ENCODE results near the gene STAB2.

The STAB2 gene

DNA sequence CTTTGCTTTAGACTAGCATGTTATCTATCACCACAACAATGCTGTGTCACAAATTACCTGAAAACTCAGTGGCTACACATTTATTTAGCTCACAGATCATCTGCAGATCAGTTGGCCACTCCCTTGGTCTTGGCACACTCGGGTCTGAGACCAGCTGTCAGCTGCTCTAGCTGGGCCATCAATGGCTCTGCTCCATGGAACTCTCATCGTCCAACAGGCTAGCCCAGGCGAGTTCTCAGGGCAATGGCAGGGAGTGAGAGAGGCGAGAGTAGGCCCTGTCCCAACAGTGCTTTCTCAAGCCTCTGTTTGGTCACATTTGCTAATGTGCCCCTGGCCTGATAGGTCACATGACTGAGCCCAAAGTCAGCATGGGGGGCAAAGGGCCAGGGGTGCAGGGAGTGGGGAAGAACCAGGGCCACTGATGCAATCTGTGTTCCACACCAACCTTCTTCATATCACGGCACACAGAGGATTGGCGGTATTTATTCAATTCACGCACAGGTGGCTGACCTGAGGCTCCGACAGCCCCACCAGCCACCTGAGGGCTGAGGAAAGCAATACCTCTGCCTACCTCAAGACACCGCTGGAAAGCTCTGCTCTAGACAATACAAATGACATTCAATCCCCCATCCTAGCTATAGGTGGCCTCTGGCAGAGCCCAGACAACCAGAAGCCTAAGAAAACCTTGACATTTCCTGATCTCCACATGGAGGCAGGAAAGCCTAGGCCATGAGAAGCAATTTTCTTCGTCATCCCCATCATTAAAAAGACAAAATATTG is 171.4 kb downstream of the STAB2 start:
- H3K9ac ChIP-seq (ENCODE audit: low read length in 2 of 2) = no peak overlapping the region
- no peak overlapping the region for H3K4me3 ChIP-seq (ENCODE audit: low read length in 2 of 2)
- no peaks in the 10 kb centered on the region for H3K27me3 ChIP-seq (ENCODE audit: control insufficient read depth in 1 of 2, insufficient read depth in 2 of 2, low read length in 2 of 2)
- no peak overlapping the region for H3K27ac ChIP-seq (ENCODE audit: low read length)
- no peaks in the 10 kb centered on the region for H3K9me3 ChIP-seq (ENCODE audit: control insufficient read depth in 2 of 2, low read length in 2 of 2)
- H3K4me1 ChIP-seq (ENCODE audit: control insufficient read depth, insufficient read depth, low read length) = no peaks in the 10 kb centered on the region
- H3K36me3 ChIP-seq (ENCODE audit: control insufficient read depth in 2 of 2, insufficient read depth in 2 of 2, low read length in 2 of 2) = peaks cover 24 to 42% of the 10 kb centered on the region in 2 donors

DNA sequence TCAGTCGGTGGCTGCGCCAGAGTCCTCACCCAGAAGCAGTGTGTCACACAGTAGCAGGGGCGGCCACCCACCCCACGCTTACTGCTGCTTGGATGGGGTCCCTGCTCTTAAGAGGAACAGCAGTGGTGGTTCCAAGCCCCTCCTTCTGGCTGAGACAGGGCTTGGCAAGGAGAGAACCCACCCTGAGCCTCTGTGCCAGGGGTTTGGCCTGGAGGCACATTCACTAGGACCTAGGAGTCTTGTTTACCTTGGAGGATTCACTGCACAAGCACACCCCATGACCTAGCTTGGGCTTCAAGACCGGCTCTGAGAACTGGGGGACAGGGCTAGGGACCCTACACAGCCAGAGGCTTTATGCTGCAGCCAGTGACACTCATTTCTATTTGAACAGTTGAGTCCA is 175.4 kb downstream of the STAB2 start:
- Histone ChIP-seq H3K9ac (ENCODE audit: low read length in 2 of 2) (no peak overlapping the region), H3K9me3 (ENCODE audit: control insufficient read depth in 2 of 2, low read length in 2 of 2) (no peaks in the 10 kb centered on the region), H3K27me3 (ENCODE audit: control insufficient read depth in 1 of 2, insufficient read depth in 2 of 2, low read length in 2 of 2) (no peaks in the 10 kb centered on the region), H3K4me3 (ENCODE audit: low read length in 2 of 2) (no peak overlapping the region), H3K27ac (ENCODE audit: low read length) (no peak overlapping the region), H3K4me1 (ENCODE audit: control insufficient read depth, insufficient read depth, low read length) (no peaks in the 10 kb centered on the region), H3K36me3 (ENCODE audit: control insufficient read depth in 2 of 2, insufficient read depth in 2 of 2, low read length in 2 of 2) (peaks cover 42 to 58% of the 10 kb centered on the region in 2 donors)

DNA sequence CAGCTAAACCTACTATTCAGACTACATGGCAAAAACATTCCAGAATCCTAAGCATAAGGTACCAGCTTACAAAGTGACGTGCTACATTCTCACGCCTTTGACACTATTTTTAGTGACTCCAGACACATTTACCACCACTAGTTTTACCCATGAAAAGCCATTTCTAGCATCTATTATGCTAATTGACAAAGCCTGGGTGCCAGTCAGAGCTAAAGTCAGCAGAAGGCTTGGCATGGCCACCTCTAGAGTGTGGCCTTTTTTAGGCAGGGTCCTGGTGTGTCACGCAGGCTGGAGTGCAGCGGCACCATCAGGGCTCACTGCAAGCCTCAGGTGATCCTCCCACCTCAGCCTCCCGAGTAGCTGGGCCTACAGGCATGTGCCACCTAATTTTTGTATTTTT is 178.2 kb downstream of the STAB2 start:
- no peak overlapping the region for H3K4me3 ChIP-seq (ENCODE audit: low read length in 2 of 2)
- H3K36me3 ChIP-seq (ENCODE audit: control insufficient read depth in 2 of 2, insufficient read depth in 2 of 2, low read length in 2 of 2) = peaks cover 55 to 59% of the 10 kb centered on the region in 2 donors
- H3K9me3 ChIP-seq (ENCODE audit: control insufficient read depth in 2 of 2, low read length in 2 of 2) = no peaks in the 10 kb centered on the region

DNA sequence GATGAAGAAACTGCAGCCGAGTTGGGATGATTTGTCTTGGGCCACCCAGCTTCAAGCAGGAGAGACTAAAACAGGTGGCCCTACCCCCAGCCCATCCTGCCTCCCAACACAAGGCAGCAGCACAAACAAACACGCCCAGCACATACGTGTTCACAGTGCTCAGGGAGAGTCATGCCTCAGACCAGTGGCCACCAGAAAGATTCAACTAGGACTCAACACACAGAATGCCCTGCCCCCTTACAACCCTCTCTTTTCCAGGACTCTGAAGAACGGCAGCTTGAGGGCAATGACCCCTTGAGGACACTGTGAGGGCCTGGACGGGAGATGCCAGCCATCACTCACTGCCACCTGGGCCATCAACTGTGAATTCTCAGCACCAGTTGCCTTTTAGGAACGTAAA is 179.0 kb downstream of the STAB2 start:
- Histone ChIP-seq H3K9ac (ENCODE audit: low read length in 2 of 2) (no peak overlapping the region), H3K27ac (ENCODE audit: low read length) (no peak overlapping the region), H3K4me1 (ENCODE audit: control insufficient read depth, insufficient read depth, low read length) (no peaks in the 10 kb centered on the region), H3K9me3 (ENCODE audit: control insufficient read depth in 2 of 2, low read length in 2 of 2) (no peaks in the 10 kb centered on the region), H3K4me3 (ENCODE audit: low read length in 2 of 2) (no peak overlapping the region), H3K36me3 (ENCODE audit: control insufficient read depth in 2 of 2, insufficient read depth in 2 of 2, low read length in 2 of 2) (peaks cover 57 to 61% of the 10 kb centered on the region in 2 donors), H3K27me3 (ENCODE audit: control insufficient read depth in 1 of 2, insufficient read depth in 2 of 2, low read length in 2 of 2) (no peaks in the 10 kb centered on the region)

More for the DNA sequence above, 178.2 kb downstream of the STAB2 start:
- Histone ChIP-seq H3K9ac (ENCODE audit: low read length in 2 of 2) (no peak overlapping the region), H3K4me1 (ENCODE audit: control insufficient read depth, insufficient read depth, low read length) (no peaks in the 10 kb centered on the region), H3K27me3 (ENCODE audit: control insufficient read depth in 1 of 2, insufficient read depth in 2 of 2, low read length in 2 of 2) (no peaks in the 10 kb centered on the region), H3K27ac (ENCODE audit: low read length) (no peak overlapping the region)

DNA sequence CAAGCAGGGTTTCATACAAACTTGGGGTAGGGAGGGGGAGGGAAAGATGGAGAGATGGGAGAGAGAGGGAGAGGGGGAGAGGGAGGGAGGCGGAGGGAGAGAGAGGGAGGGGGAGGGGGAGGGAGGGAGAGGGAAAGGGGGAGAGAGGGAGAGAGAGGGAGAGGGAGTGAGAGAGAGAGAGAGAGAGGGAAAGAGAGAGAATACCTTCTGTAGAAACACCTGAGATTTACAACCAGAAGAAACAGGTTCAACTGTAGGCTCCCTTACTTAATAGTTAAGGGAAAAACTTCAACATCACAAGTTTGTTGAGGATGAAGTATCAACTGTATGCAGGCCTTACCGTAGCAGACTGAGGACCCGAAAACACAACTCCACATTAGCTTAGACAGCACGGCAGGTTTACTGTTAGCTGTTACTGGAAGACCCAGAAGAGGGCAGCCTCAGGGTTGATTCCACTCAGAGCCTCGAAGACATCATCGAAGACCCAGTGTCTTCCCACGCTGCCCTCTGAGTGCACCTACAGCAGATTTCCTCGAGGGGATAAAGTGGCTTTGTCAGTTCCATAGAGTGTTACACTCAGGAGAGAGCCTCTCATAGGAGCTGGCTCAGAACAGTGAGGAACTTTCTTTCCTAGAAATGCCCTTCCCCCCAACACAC is 181.5 kb downstream of the STAB2 start:
- H3K9ac ChIP-seq (ENCODE audit: low read length in 2 of 2) = no peak overlapping the region
- H3K36me3 ChIP-seq (ENCODE audit: control insufficient read depth in 2 of 2, insufficient read depth in 2 of 2, low read length in 2 of 2) = peaks cover 41 to 44% of the 10 kb centered on the region in 2 donors
- peaks cover 19% of the 10 kb centered on the region for H3K4me1 ChIP-seq (ENCODE audit: control insufficient read depth, insufficient read depth, low read length)
- H3K4me3 ChIP-seq (ENCODE audit: low read length in 2 of 2) = no peak overlapping the region
- no peaks in the 10 kb centered on the region for H3K27me3 ChIP-seq (ENCODE audit: control insufficient read depth in 1 of 2, insufficient read depth in 2 of 2, low read length in 2 of 2)
- H3K27ac ChIP-seq (ENCODE audit: low read length) = no peak overlapping the region
- no peaks in the 10 kb centered on the region for H3K9me3 ChIP-seq (ENCODE audit: control insufficient read depth in 2 of 2, low read length in 2 of 2)

DNA sequence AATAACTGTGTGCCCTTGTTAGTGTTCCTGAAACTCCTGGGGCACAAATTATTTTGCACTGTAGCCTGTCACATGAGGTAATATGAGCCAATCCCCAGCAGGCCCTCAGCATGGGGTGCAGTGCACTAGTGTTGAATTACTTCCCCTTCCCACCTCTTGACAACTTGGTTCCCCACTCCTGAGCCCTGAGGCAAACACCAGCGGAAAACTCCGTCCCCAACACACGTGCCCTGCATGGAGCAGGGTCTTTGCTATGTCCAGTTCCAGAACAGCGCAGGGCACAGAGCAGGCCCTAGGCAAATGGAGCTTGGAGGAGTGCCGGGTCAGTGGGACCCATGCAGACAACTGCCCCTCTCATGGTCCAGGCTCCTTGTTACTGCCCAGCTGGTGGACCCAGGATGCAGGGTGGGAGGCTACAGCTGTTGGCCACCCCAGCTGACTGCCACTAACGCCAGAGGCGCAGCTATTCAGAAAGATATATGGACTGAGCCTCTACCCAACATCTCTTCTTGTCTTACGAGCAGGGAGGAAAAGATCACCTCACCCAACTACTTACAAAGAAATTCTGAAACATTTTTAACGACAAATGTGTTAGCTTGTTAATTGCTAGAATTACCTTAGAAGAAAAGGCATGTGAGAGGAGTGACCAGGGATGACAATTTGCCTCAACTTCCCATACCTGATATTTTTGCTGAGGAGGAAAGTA is 182.3 kb downstream of the STAB2 start:
- H3K27ac ChIP-seq (ENCODE audit: low read length) = no peak overlapping the region
- no peak overlapping the region for H3K9ac ChIP-seq (ENCODE audit: low read length in 2 of 2)
- no peaks in the 10 kb centered on the region for H3K27me3 ChIP-seq (ENCODE audit: control insufficient read depth in 1 of 2, insufficient read depth in 2 of 2, low read length in 2 of 2)
- H3K9me3 ChIP-seq (ENCODE audit: control insufficient read depth in 2 of 2, low read length in 2 of 2) = no peaks in the 10 kb centered on the region
- H3K4me1 ChIP-seq (ENCODE audit: control insufficient read depth, insufficient read depth, low read length) = peaks cover 20% of the 10 kb centered on the region
- H3K36me3 ChIP-seq (ENCODE audit: control insufficient read depth in 2 of 2, insufficient read depth in 2 of 2, low read length in 2 of 2) = peaks cover 36 to 39% of the 10 kb centered on the region in 2 donors
- no peak overlapping the region for H3K4me3 ChIP-seq (ENCODE audit: low read length in 2 of 2)

DNA sequence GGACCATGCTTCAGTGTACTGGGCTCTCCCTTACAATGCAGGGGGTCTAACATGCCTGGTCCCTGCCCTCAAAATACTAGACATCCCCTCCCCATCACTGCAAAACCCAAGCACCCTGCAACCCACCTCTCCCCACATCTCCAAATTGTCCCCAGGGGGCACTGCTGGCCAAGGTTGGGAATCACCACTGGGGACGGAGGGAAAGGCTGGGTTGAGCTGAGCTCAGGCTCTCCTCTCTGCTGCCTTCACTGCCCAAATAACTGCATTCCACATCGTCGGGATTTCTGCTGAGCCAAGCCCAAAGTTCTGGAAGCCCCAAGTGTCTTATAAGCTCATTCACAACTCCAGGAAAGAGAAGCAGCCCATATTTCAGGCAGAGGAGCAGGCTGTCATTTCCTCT is 184.4 kb downstream of the STAB2 start:
- Histone ChIP-seq H3K4me3 (ENCODE audit: low read length in 2 of 2) (no peak overlapping the region), H3K27ac (ENCODE audit: low read length) (no peak overlapping the region), H3K4me1 (ENCODE audit: control insufficient read depth, insufficient read depth, low read length) (peaks cover 20% of the 10 kb centered on the region), H3K27me3 (ENCODE audit: control insufficient read depth in 1 of 2, insufficient read depth in 2 of 2, low read length in 2 of 2) (no peaks in the 10 kb centered on the region), H3K9ac (ENCODE audit: low read length in 2 of 2) (no peak overlapping the region), H3K9me3 (ENCODE audit: control insufficient read depth in 2 of 2, low read length in 2 of 2) (no peaks in the 10 kb centered on the region), H3K36me3 (ENCODE audit: control insufficient read depth in 2 of 2, insufficient read depth in 2 of 2, low read length in 2 of 2) (peaks cover 29 to 37% of the 10 kb centered on the region in 2 donors)

DNA sequence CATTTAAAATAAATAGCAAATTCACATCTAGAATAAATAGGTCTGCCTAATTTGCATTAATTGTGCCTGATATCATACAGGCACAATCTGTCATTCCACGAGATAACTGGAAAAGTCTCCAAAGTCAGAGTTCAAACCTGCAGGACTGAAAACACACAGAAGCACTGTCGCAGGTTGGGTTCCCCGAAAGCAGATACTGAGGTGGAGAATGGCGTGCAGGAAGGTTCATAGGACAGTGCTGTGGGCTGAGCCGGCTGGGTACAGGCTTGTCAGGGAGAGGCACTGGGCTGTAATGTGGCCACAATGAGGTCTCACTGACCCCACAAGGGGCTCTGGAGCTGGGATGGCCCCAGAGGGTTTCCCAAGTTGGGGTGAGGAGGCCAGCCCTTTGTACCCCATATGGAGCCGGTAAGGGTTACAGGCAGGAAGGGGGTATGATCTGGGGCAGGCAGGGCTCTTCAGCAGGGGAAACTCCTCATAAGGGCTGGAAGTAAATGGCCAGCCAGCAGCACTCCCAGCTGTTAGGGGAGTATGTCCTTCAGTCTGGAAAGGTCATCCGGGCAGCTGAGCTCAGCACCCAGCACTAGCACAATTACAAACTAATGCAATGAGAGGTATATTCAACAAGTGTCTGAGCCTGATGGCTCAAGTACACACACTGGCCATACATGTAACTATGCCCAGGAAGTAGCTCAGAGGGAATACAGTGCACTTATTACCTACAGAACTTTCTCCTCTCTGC is 185.5 kb downstream of the STAB2 start:
- H3K36me3 ChIP-seq (ENCODE audit: control insufficient read depth in 2 of 2, insufficient read depth in 2 of 2, low read length in 2 of 2) = peaks cover 34 to 41% of the 10 kb centered on the region in 2 donors
- H3K9ac ChIP-seq (ENCODE audit: low read length in 2 of 2) = peak overlapping the region in 1 of 2 donors; percentile 5
- H3K4me1 ChIP-seq (ENCODE audit: control insufficient read depth, insufficient read depth, low read length) = peaks cover 20% of the 10 kb centered on the region
- H3K27ac ChIP-seq (ENCODE audit: low read length) = peak overlapping the region; percentile 31
- H3K27me3 ChIP-seq (ENCODE audit: control insufficient read depth in 1 of 2, insufficient read depth in 2 of 2, low read length in 2 of 2) = no peaks in the 10 kb centered on the region
- H3K9me3 ChIP-seq (ENCODE audit: control insufficient read depth in 2 of 2, low read length in 2 of 2) = no peaks in the 10 kb centered on the region
- peak overlapping the region in 1 of 2 donors; percentile 8 for H3K4me3 ChIP-seq (ENCODE audit: low read length in 2 of 2)

DNA sequence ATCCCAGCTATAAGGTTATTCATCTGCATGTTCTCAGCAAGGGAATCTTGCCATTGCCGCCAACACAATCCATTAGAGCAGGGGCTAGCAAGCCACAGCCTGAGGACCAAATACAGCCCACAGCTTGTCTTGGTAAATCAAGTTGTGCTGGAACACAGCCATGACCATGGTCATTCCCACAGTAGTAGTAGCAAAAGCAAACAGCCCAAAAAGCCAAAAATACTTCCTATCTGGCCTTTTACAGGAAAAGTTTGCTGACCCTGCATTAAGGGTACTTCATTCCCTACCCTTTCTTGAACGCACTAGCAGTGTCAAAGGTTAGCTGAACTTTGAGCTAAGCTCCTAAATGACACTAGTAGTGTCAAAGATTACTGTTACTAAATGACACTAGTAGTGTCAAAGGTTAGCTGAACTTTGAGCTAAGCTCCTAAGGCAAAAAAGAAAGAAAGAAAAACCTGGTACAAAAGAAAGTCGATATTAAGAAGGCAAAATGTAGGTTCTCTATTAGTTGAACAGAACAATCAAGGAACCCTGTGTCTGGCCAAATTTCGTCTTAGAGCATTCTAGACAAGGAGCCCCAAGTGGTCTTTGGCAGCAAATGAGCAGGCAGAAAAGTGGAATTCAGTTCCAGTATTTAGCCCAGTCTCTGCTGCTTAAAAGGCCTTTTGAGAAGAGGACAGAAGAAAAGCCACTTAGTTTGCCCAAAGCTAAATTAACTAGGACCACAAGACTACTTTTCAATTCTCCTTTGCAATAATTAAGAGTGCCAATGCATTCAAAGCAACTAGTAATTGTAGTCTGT is 186.2 kb downstream of the STAB2 start:
- Histone ChIP-seq H3K27me3 (ENCODE audit: control insufficient read depth in 1 of 2, insufficient read depth in 2 of 2, low read length in 2 of 2) (no peaks in the 10 kb centered on the region), H3K27ac (ENCODE audit: low read length) (no peak overlapping the region), H3K4me1 (ENCODE audit: control insufficient read depth, insufficient read depth, low read length) (peaks cover 20% of the 10 kb centered on the region), H3K9me3 (ENCODE audit: control insufficient read depth in 2 of 2, low read length in 2 of 2) (no peaks in the 10 kb centered on the region), H3K36me3 (ENCODE audit: control insufficient read depth in 2 of 2, insufficient read depth in 2 of 2, low read length in 2 of 2) (peaks cover 36 to 45% of the 10 kb centered on the region in 2 donors), H3K9ac (ENCODE audit: low read length in 2 of 2) (no peak overlapping the region), H3K4me3 (ENCODE audit: low read length in 2 of 2) (peak overlapping the region in 1 of 2 donors; percentile 8)
